GM21526 (cell line): ENCODE data around the gene SGPL1.

ENCODE experiments used
- ATAC-seq: cut with Tn5 transposase; IDR thresholded peaks from one replicate; pipeline ENCODE4 v1.9.1; 2021; ENCODE audit warnings: moderate library complexity; ENCODE audit not compliant: unreplicated experiment, low FRiP score

The SGPL1 gene

GRCh38 chr10:70780370-70780760, 35.4 kb upstream of the SGPL1 start:
- no peak for ATAC-seq

GRCh38 chr10:70780772-70781171, 35.0 kb upstream of the SGPL1 start:
- ATAC-seq = no peak

DNA sequence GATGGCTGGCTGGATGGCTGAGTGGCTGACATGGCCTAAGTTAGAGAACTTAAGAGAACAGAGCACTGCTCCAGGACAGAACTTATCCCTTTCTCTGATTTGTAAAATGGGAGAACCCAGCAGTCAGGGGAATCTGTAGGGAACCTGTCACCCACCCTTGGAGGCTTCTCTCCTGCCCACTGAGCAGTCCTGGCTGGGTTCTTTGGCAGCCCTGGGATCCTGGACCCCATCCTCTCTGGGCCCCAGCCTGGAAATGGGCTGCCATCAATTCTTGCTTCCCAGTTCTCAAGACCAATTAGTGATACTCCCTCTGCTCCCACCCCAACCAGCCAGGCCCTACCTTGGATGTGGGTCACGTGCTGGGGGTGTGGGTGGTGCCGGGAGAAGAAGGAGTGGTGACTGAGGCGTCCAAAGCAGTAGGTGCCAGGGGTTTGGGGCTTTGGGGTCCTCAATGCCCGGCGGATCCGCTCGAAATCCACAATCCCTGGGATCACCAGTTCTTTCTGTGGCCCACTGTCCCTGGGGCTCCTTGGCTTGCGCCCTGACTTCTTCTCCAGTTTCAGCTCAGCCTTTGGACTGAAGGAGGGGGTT, 34.2 kb upstream of the SGPL1 start:
- ATAC-seq = no peak

DNA sequence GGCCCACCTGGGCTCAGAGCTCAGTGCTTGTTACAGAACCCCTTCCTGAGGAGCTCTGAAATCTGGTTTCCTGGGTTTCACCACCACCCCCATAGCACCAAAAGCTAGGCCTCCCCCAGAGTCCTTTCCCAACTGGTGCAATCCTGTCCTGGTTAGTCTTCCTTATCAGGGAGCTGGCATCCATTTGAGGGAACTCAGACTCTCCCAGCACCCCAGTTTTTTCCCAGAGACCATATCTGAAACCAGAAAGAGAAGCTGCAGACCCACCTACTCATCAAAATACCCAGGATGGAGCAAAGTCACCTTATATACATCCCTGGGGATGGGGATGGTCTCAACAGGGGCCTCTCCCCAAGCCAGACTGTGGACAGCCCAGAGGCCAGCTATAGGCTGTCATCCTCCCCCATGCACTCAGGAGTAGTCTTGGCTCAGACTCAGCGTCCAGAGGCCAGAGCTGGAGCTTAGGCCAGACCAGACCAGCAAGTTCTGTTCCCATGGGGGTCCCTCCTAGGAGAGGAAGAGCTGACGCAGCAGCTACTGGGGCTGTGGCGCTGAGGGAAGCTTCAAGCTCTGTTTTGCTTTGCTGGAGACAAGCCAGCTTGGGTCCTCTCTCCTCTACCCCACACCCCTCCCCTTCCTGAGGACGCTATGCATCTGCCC, 33.5 kb upstream of the SGPL1 start:
- no peak for ATAC-seq

- no peak for ATAC-seq
Measured at GRCh38 chr10:70782746-70783680, 32.7 kb upstream of the SGPL1 start.

GRCh38 chr10:70784016-70784415, 31.7 kb upstream of the SGPL1 start:
- ATAC-seq = no peak

DNA sequence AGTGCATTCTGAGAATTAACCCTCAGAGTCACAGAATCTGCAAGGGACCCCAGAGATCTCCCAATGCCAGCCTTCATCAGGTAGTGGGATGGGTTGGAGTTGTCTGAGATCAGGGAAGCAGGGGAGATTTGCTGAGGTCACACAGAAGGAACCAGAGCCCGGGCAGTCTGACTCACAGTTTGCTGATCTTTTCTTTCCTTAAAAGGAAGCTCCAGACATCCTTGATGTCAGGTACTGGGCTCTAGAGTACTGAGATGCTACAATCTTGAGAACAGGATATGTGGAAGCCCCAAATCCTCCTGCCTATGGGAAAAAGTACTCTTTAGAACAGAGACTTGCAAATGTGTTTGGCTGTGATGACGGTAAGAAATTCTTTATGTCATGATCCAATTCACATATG, 31.3 kb upstream of the SGPL1 start:
- ATAC-seq = no peak

GRCh38 chr10:70785190-70785589, 30.6 kb upstream of the SGPL1 start, which contains the start of gene TBATA:
Gene TBATA, minus strand, starts transcription at chr10:70785377. Its CDS starts 1,998 bp downstream, at chr10:70783379.
- ATAC-seq = no peak

- ATAC-seq = no peak
Measured at GRCh38 chr10:70786799-70787415, 28.8 kb upstream of the SGPL1 start.

DNA sequence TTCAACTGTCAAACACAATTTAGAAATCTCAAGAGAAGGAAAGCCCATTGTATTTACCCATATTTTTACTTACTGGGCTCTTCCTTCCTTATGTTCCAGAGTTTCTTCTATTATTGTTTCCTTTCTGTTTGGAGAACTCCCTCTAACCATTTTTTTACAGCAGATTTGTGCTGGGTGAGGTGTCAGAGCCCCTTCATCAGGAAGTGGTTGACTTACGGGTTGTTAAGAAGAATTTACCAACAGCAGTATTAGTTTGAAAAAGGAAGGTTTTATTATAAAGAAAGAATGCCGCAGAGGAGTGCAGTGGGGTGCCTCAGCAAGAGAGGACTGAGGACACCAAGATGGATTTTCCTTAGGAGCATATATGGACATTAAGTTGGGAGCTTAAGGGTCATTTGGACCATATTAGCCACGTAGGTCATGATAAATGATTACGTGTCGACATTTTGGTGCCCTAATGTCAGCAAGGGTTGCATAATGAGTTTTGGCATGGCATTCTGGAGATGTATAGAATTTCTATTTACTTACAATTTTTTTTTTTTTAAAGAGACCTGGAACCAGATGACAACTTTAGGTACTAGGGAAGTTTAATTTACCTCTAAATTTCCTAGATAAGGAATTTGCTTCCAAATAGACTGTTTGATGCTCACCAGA, 24.2 kb upstream of the SGPL1 start:
- ATAC-seq = no peak

GRCh38 chr10:70795613-70796012, 20.1 kb upstream of the SGPL1 start:
- ATAC-seq = no peak

- ATAC-seq = no peak
Measured at GRCh38 chr10:70797840-70798239, 17.9 kb upstream of the SGPL1 start.

DNA sequence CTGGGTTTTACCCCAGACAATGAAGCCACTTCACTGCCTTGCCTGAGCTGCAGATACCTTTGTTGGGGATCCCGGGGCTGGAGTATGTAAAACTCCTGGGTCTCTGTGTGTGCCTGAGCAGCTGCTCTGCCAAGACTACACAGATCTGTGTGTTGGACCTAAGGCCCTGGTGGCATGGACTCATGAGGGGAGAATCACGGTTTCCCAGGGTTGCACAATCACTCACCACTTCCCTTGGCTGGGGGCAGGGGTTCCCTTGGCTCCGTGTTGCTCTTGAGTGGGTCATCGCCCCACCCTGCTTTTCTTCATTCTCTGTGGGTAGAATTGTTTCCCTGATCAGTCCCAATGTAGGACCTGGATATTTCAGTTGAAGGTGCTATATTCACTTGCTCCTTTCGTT, 16.6 kb upstream of the SGPL1 start:
- ATAC-seq = no peak

DNA sequence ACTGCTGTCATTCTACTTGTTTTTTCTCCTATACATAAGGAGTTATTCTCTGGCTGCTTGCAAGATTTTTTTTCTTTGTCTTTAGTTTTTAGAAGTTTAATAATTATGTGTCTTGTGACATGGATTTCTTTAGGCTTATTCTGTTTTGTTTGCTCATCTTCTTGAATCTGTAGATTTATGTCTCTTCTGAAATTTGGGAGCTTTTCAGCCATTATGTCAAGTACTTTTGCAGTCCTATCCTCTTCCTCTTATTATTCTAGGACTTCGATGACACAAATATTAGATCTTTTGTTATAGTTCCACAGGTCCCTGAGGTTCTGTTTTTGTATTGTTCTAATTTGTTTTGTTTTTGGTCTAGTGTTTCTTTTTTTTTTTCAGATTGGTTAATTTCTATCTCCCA, 13.9 kb upstream of the SGPL1 start:
- ATAC-seq = no peak

DNA sequence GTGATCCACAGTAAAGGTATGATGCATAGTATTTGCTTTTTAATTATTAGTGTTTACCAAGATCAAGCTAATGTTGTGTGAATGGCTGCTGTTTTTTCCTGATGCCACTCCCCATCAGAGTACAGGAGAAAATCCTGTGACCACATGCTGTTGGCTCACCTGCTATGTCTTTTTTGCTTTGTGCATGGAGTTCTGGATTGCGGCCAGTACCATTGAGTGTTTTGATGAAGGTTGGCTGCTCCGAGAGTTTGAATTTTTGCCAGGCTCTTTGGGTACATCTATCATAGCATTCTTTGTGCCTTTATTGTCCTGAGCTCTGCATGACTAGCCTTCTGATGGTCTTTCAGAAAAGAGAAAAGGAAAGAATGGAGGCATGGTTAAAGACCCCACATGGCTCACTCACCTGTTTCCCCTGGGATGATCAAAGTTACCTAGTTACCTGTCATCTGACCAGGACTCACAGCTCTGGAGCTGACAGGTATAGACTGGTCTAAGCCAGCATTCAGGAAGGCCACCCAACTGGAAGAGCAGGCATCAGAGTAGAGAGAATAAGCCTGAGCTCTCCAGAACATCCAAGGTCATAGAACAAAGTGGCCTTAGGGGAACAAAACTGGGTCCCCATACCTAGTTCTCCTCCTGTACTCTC, 11.8 kb upstream of the SGPL1 start:
- ATAC-seq = no peak

DNA sequence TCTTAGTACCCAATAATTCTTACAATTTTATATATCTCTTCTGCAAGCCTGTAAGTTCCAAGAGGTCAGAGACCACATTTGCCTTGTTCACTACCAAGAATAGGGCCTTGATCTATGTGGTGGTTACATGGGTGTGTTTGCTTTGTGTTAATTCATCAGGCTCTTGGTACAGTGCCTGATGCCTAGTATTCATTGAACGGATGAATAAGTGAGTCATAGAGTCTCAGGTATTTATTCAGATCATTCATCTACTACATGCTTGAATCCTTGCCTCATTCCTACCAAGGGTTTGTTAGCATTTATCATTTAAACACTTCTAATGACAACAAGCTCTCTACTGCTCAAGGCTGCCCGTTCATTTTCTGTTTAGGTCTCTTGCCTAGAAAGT, 11.3 kb upstream of the SGPL1 start:
- ATAC-seq = no peak

- ATAC-seq = no peak
Measured at GRCh38 chr10:70805619-70806215, 10.0 kb upstream of the SGPL1 start.

- no peak for ATAC-seq
Measured at GRCh38 chr10:70806841-70807240, 8.9 kb upstream of the SGPL1 start.

DNA sequence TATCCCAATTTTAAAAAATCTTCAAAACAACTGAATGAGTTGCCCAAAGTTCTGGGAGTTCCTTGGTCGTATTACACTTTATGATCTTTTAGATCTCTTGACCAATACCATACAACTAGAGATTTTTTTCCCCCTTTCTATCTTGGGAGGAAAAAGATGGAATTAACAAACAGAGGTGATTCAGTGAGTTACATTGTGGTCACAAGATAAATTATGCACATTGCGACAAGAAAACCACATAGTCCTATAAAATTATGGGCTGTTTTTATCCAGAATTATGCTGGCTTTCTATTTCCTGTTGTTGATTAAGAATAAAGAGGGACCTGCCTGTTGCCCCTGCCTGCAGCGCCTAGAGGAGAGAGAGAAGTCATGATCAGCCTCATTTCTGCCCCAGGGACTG, 8.2 kb upstream of the SGPL1 start:
- no peak for ATAC-seq
